IMR-90 (cell line): ENCODE data around the gene LNP1. TPM values are rescaled to one million over a fixed set of nuclear protein-coding genes. Genes with fewer than 3 reads are reported as not detected.

Experiments
- ATAC-seq: fragments of 200-7000 bp; cut with Tn5 transposase; 2 replicates; pipeline ENCODE4 v1.9.1; 2020; ENCODE audit warnings: low read depth, mild to moderate bottlenecking, moderate library complexity
- BruUV-seq: library from RNA; stranded (reverse); fragments of 400-500 nt; replicated peaks from 2 replicates; lab custom pipeline; 2021; lab: Mats Ljungman, UMichigan
- CTCF ChIA-PET: fragments of 300-600 bp; formaldehyde crosslinking; extraction: SDS; loops from one replicate; lab custom pipeline; 2021; ENCODE audit warnings: antibody characterized with exemption; lab: Yijun Ruan, JAX
- POLR2A ChIA-PET: fragments of 300-600 bp; sonication (Branson Sonifier 250); formaldehyde crosslinking; loops from one replicate; lab custom pipeline; 2022; ENCODE audit warnings: antibody characterized with exemption; ENCODE audit not compliant: unreplicated experiment; lab: Charles Lee
- DNase-seq: peaks from one replicate; pipeline ENCODE4 v3.0.0; 2013
- H2AFZ ChIP-seq: replicated peaks from 2 replicates; pipeline ENCODE3; 2013; ENCODE audit warnings: low read length, mild to moderate bottlenecking; ENCODE audit not compliant: poor library complexity
- H2AK5ac ChIP-seq: 2 replicates; pipeline ENCODE4 v1.6.1; 2013; ENCODE audit warnings: low read depth, low read length, inconsistent platforms
- H2AK9ac ChIP-seq: replicated peaks from 2 replicates; pipeline ENCODE3; 2013; ENCODE audit warnings: mild to moderate bottlenecking, low read depth, low read length, moderate library complexity; ENCODE audit not compliant: poor library complexity
- H2BK120ac ChIP-seq: 2 replicates; pipeline ENCODE4 v1.6.1; 2013; ENCODE audit warnings: low read depth, low read length, inconsistent platforms
- H2BK15ac ChIP-seq: 3 replicates; pipeline ENCODE4 v1.6.1; 2013; ENCODE audit warnings: low read depth, low read length, inconsistent platforms
- H2BK20ac ChIP-seq: 2 replicates; pipeline ENCODE4 v1.6.1; 2013; ENCODE audit warnings: low read depth, mild to moderate bottlenecking, inconsistent platforms, low read length, moderate library complexity
- H2BK5ac ChIP-seq: 2 replicates; pipeline ENCODE4 v1.6.1; 2013; ENCODE audit warnings: mild to moderate bottlenecking, low read depth, low read length, inconsistent platforms; ENCODE audit not compliant: poor library complexity, severe bottlenecking
- H3K14ac ChIP-seq: replicated peaks from 2 replicates; pipeline ENCODE4 v1.6.1; 2013; ENCODE audit warnings: low read depth, low read length, inconsistent platforms
- H3K18ac ChIP-seq: 2 replicates; pipeline ENCODE4 v1.6.1; 2013; ENCODE audit warnings: low read depth, low read length, control low read depth
- H3K23ac ChIP-seq: 2 replicates; pipeline ENCODE4 v1.6.1; 2013; ENCODE audit warnings: low read depth, low read length, inconsistent platforms
- H3K27ac ChIP-seq: 2 replicates; pipeline ENCODE4 v1.5.1; 2013; ENCODE audit warnings: mild to moderate bottlenecking, control low read depth, low read length; ENCODE audit not compliant: insufficient read depth
- H3K27me3 ChIP-seq: 2 replicates; pipeline ENCODE4 v1.6.1; 2013; ENCODE audit warnings: low read length; ENCODE audit not compliant: control insufficient read depth, insufficient read depth
- H3K36me3 ChIP-seq: 2 replicates; pipeline ENCODE4 v1.6.1; 2013; ENCODE audit warnings: low read length, mixed read lengths; ENCODE audit not compliant: control insufficient read depth, insufficient read depth
- H3K4ac ChIP-seq: 2 replicates; pipeline ENCODE4 v1.6.1; 2013; ENCODE audit warnings: low read depth, low read length, inconsistent platforms
- H3K4me1 ChIP-seq: 2 replicates; pipeline ENCODE4 v1.6.1; 2013; ENCODE audit warnings: low read length, mixed read lengths; ENCODE audit not compliant: control insufficient read depth, insufficient read depth
- H3K4me2 ChIP-seq: 2 replicates; pipeline ENCODE4 v1.6.1; 2013; ENCODE audit warnings: low read depth, mild to moderate bottlenecking, control low read depth, low read length, moderate library complexity
- H3K4me3 ChIP-seq: 2 replicates; pipeline ENCODE4 v1.5.1; 2013; ENCODE audit warnings: low read depth, mild to moderate bottlenecking, control low read depth, low read length, moderate library complexity; ENCODE audit not compliant: insufficient read depth
- H3K56ac ChIP-seq: 2 replicates; pipeline ENCODE4 v1.6.1; 2013; ENCODE audit warnings: low read length, inconsistent platforms; ENCODE audit not compliant: insufficient read depth; ENCODE audit errors: extremely low read depth
- H3K79me1 ChIP-seq, 2 experiments: 2 replicates each; pipeline ENCODE4 v1.6.1; 2013; ENCODE audit warnings: low read length in 2 of 2, inconsistent platforms in 1 of 2, low read depth in 1 of 2
- H3K9ac ChIP-seq: 2 replicates; pipeline ENCODE4 v1.6.1; 2013; ENCODE audit warnings: low read depth, low read length, control low read depth
- H3K9me1 ChIP-seq: 2 replicates; pipeline ENCODE4 v1.6.1; 2013; ENCODE audit warnings: low read length, inconsistent platforms; ENCODE audit not compliant: insufficient read depth
- H3K9me3 ChIP-seq: 2 replicates; pipeline ENCODE4 v1.6.1; 2013; ENCODE audit warnings: low read length; ENCODE audit not compliant: control insufficient read depth, insufficient read depth
- H4K20me1 ChIP-seq: 2 replicates; pipeline ENCODE4 v1.6.1; 2013; ENCODE audit warnings: low read length, inconsistent platforms; ENCODE audit not compliant: insufficient read depth
- H4K5ac ChIP-seq: 2 replicates; pipeline ENCODE4 v1.6.1; 2013; ENCODE audit warnings: mild to moderate bottlenecking, low read depth, low read length, control low read depth
- H4K8ac ChIP-seq, 2 experiments: 2 replicates each; pipeline ENCODE4 v1.6.1; 2013; ENCODE audit warnings: low read depth in 2 of 2, low read length in 2 of 2, control low read depth in 1 of 2, inconsistent platforms in 1 of 2
- H4K91ac ChIP-seq: 2 replicates; pipeline ENCODE4 v1.6.1; 2013; ENCODE audit warnings: low read depth, low read length, inconsistent platforms; ENCODE audit not compliant: insufficient read depth
- BHLHE40 ChIP-seq: fragments of 150-350 bp; IDR thresholded peaks from 2 replicates; pipeline ENCODE4 v1.6.1; 2016; ENCODE audit warnings: mild to moderate bottlenecking, low read depth, low read length
- CEBPB ChIP-seq: IDR thresholded peaks from 2 replicates; pipeline ENCODE4 v1.6.1; 2012; ENCODE audit warnings: low read depth, low read length, improper control_type of control experiment
- CHD1 ChIP-seq: IDR thresholded peaks from 2 replicates; pipeline ENCODE4 v1.6.1; 2012; ENCODE audit warnings: low read depth, low read length, improper control_type of control experiment
- FOS ChIP-seq: fragments of 150-350 bp; IDR thresholded peaks from 2 replicates; pipeline ENCODE4 v1.6.1; 2016; ENCODE audit warnings: low read depth, low read length
- MAZ ChIP-seq: IDR thresholded peaks from 2 replicates; pipeline ENCODE4 v1.6.1; 2012; ENCODE audit warnings: low read depth, mild to moderate bottlenecking, low read length, improper control_type of control experiment, moderate library complexity, borderline replicate concordance
- MXI1 ChIP-seq: IDR thresholded peaks from 2 replicates; pipeline ENCODE4 v1.6.1; 2012; ENCODE audit warnings: low read depth, mild to moderate bottlenecking, low read length, moderate library complexity, borderline replicate concordance
- NFE2L2 ChIP-seq: fragments of 150-350 bp; IDR thresholded peaks from 2 replicates; pipeline ENCODE4 v1.6.1; 2016; ENCODE audit warnings: low read depth, mild to moderate bottlenecking, low read length
- POLR2A ChIP-seq: IDR thresholded peaks from 2 replicates; pipeline ENCODE4 v1.6.1; 2012; ENCODE audit warnings: mild to moderate bottlenecking, low read depth, low read length
- RAD21 ChIP-seq: IDR thresholded peaks from 2 replicates; pipeline ENCODE4 v1.6.1; 2012; ENCODE audit warnings: low read length, improper control_type of control experiment
- RFX5 ChIP-seq: IDR thresholded peaks from 2 replicates; pipeline ENCODE4 v1.8.0; 2012; ENCODE audit warnings: low read depth, mild to moderate bottlenecking, low read length, moderate library complexity
- SMC3 ChIP-seq: fragments of 150-350 bp; IDR thresholded peaks from 2 replicates; pipeline ENCODE4 v1.6.1; 2016; ENCODE audit warnings: low read depth, mild to moderate bottlenecking, antibody characterized with exemption, low read length, moderate library complexity
- WGBS, 2 experiments: methylation state at CpG; one replicate each; pipeline versions ENCODE4 v1.1.5 to v1.1.7; 2013; ENCODE audit warnings: missing lambda C conversion rate in 2 of 2; ENCODE audit not compliant: insufficient read length in 1 of 2; ENCODE audit errors: extremely low coverage in 2 of 2; 5-methylcytosine and 5-hydroxymethylcytosine counted together
- dilution Hi-C: fragments of 300-500 bp; cut with HindIII; formaldehyde crosslinking; loops from one replicate; pipeline ENCODE4 v1.14.3; 2018; ENCODE audit warnings: low sequenced_read_pairs; ENCODE audit not compliant: unreplicated experiment
- in situ Hi-C: fragments of 300-500 bp; cut with MboI; formaldehyde crosslinking; loops from 3 replicates; pipeline ENCODE4 v1.14.3; 2019; ENCODE audit warnings: low sequenced_read_pairs, inconsistent platforms, mixed read lengths
- intact Hi-C: fragments of 100-400 bp; cut with micrococcal nuclease; formaldehyde crosslinking; loops from 2 replicates; pipeline ENCODE4 v1.10.0; 2022
- polyA plus RNA-seq, 3 experiments: library from polyadenylated mRNA; depleted of rRNA; stranded (reverse); fragments of >200 nt; gene quantifications; 2 replicates each; pipeline ENCODE4 v1.2.3, GENCODE V29; 2012; ENCODE audit warnings: low replicate concordance in 1 of 3
- total RNA-seq: library from RNA; depleted of rRNA; stranded (reverse); fragments of >200 nt; gene quantifications from 2 replicates; pipeline ENCODE4 v1.2.3, GENCODE V29; 2012
- TF ChIP-seq, protein P1 (sequence below): conservative IDR thresholded peaks from 2 replicates; pipeline ENCODE4 v1.5.1; 2012; ENCODE audit warnings: mild to moderate bottlenecking, low read depth, low read length, improper control_type of control experiment
- TF ChIP-seq, protein P2 (sequence below): fragments of 150-350 bp; IDR thresholded peaks from 2 replicates; pipeline ENCODE4 v1.6.1; 2016; ENCODE audit warnings: low read depth, mild to moderate bottlenecking, low read length, moderate library complexity, borderline replicate concordance

Gene LNP1
- total and polyA plus RNA-seq, 2 of the 4 experiments (the other 2 are of a cell fraction) = 2.2 to 2.4 TPM

DNA sequence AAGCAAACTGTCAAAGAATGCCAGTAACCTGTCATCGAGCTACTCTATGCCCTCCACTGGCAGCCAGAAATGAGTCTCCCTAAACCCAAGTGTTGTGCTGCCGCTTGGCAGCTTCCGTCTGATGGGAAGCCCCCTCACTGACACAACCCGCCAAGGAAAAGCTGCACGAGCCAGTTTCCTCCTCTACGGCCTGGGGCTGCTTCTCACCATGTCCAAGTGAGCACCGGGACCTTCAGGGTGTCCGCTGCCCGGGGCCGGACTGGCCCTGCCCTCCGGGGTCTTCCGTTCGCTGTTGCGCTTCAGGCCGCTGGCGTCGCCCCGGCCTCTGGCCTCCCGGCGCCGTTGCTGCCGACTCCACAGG lies 940 bp upstream of the LNP1 start (continued):
- TF ChIP-seq, protein P1, sequence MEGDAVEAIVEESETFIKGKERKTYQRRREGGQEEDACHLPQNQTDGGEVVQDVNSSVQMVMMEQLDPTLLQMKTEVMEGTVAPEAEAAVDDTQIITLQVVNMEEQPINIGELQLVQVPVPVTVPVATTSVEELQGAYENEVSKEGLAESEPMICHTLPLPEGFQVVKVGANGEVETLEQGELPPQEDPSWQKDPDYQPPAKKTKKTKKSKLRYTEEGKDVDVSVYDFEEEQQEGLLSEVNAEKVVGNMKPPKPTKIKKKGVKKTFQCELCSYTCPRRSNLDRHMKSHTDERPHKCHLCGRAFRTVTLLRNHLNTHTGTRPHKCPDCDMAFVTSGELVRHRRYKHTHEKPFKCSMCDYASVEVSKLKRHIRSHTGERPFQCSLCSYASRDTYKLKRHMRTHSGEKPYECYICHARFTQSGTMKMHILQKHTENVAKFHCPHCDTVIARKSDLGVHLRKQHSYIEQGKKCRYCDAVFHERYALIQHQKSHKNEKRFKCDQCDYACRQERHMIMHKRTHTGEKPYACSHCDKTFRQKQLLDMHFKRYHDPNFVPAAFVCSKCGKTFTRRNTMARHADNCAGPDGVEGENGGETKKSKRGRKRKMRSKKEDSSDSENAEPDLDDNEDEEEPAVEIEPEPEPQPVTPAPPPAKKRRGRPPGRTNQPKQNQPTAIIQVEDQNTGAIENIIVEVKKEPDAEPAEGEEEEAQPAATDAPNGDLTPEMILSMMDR = no peak

- TSS peak; percentile 80 for BruUV-seq
- intact Hi-C loops (loop anchor here (5.0 kb wide), 1 partner anchor 91 kb away; the partner anchor contains the start of gene TMEM45A), in situ Hi-C loops (no loop called here), dilution Hi-C loops (no loop called here)
- peak overlapping the region; percentile 60 for H3K4me3 ChIP-seq
- peak overlapping the region; percentile 98 for H3K4ac ChIP-seq
- peak overlapping the region; percentile 98 for H4K5ac ChIP-seq
- H2BK120ac ChIP-seq = peak overlapping the region; percentile 87
- H3K56ac ChIP-seq = peak overlapping the region; percentile 100
- ChIA-PET POLR2A (interaction anchor here (0.5 to 1.6 kb wide), 5 partner anchors 15 to 105 kb away, joined by 3 to 6 read pairs (median 4); no protein-coding TSS in a partner anchor), CTCF (interaction anchor here (1.0 kb wide), 1 partner anchor 18 kb away, joined by 3 read pairs; no protein-coding TSS in a partner anchor)
- H4K8ac ChIP-seq = peak overlapping the region; percentile 96 to 99
- H2BK5ac ChIP-seq = peak overlapping the region; percentile 95
- H2BK15ac ChIP-seq = peak overlapping the region; percentile 84; the same call in 1 of the 3 replicates
- peaks cover 19% of the 10 kb centered on the region; the same call in 1 of the 2 replicates for H4K20me1 ChIP-seq
- 0% methylated on average over 17 of the region's 23 CpGs; no CpG with 5 or more reads in 1 of the 2 experiments for WGBS, 2 experiments
- H3K9me1 ChIP-seq = no peaks in the 10 kb centered on the region; the same call in 1 of the 2 replicates
- peak overlapping the region; percentile 99 for H3K14ac ChIP-seq
- peak overlapping the region; percentile 100 for H3K23ac ChIP-seq
- peak overlapping the region; percentile 96 for H3K18ac ChIP-seq
- H3K27ac ChIP-seq = peak overlapping the region; percentile 98
- H2BK20ac ChIP-seq = peak overlapping the region; percentile 66; the same call in 1 of the 2 replicates
- peak overlapping the region; percentile 99 for H2AK5ac ChIP-seq
- H2AFZ ChIP-seq = peak overlapping the region; percentile 89
- ATAC-seq (peak; percentile 15), DNase-seq (peak; percentile 56)
- H3K79me1 ChIP-seq = peaks cover 0 to 32% of the 10 kb centered on the region in 2 experiments; a peak in 2 of 4 replicates
- H2AK9ac ChIP-seq = peak overlapping the region; percentile 98
- H4K91ac ChIP-seq = peak overlapping the region; percentile 99
- H3K27me3 ChIP-seq = no peaks in the 10 kb centered on the region
- peak overlapping the region; percentile 98 for H3K4me2 ChIP-seq
- no peaks in the 10 kb centered on the region for H3K9me3 ChIP-seq
- H3K4me1 ChIP-seq = no peaks in the 10 kb centered on the region
- peak overlapping the region; percentile 99 for H3K9ac ChIP-seq
- no peaks in the 10 kb centered on the region for H3K36me3 ChIP-seq
- TF ChIP-seq CHD1 (no peak), RAD21 (no peak), FOS (no peak), BHLHE40 (no peak), SMC3 (no peak), POLR2A (no peak), NFE2L2 (no peak), CEBPB (no peak), MAZ (no peak), RFX5 (no peak), MXI1 (no peak)
- TF ChIP-seq, protein P2, sequence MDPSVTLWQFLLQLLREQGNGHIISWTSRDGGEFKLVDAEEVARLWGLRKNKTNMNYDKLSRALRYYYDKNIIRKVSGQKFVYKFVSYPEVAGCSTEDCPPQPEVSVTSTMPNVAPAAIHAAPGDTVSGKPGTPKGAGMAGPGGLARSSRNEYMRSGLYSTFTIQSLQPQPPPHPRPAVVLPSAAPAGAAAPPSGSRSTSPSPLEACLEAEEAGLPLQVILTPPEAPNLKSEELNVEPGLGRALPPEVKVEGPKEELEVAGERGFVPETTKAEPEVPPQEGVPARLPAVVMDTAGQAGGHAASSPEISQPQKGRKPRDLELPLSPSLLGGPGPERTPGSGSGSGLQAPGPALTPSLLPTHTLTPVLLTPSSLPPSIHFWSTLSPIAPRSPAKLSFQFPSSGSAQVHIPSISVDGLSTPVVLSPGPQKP = no peak
Observed at GRCh38 chr3:100401674-100402041, 319 bp downstream of the LNP1 start.
